ENCODE results near the gene CIB1.
A peak's percentile ranks its signal among the peaks of the same experiment; 100 is the strongest.

The CIB1 gene

GRCh38 chr15:90214553-90215196 is 19.1 kb downstream of the CIB1 start:
- DNase-seq = no peak

GRCh38 chr15:90213818-90214204 is 19.9 kb downstream of the CIB1 start:
- ATAC-seq (no peak), DNase-seq (no peak)

More at GRCh38 chr15:90214553-90215196, 19.1 kb downstream of the CIB1 start:
- no peak for ATAC-seq

GRCh38 chr15:90213122-90213817 is 20.5 kb downstream of the CIB1 start:
- ATAC-seq = peak; percentile 42
- no peak for DNase-seq

GRCh38 chr15:90212221-90213098 is 21.3 kb downstream of the CIB1 start:
- no peak for ATAC-seq
- DNase-seq = no peak

- DNase-seq (no peak), ATAC-seq (no peak)
Observed at GRCh38 chr15:90211440-90212143, 22.1 kb downstream of the CIB1 start.

- DNase-seq = no peak
- ATAC-seq = no peak
Observed at GRCh38 chr15:90211009-90211408, 22.7 kb downstream of the CIB1 start.

- ATAC-seq (no peak), DNase-seq (no peak)
Observed at GRCh38 chr15:90210593-90210992, 23.1 kb downstream of the CIB1 start.

- no peak for DNase-seq
Observed at GRCh38 chr15:90209591-90209990, 24.1 kb downstream of the CIB1 start.

GRCh38 chr15:90208356-90208755 is 25.4 kb downstream of the CIB1 start:
- ATAC-seq = no peak
- DNase-seq = no peak

More at GRCh38 chr15:90209591-90209990, 24.1 kb downstream of the CIB1 start:
- ATAC-seq = peak; percentile 44

- ATAC-seq (no peak), DNase-seq (no peak)
Observed at GRCh38 chr15:90207252-90207651, 26.5 kb downstream of the CIB1 start.

GRCh38 chr15:90205886-90206285 is 27.9 kb downstream of the CIB1 start:
- DNase-seq = no peak

GRCh38 chr15:90205050-90205848 is 28.5 kb downstream of the CIB1 start:
- no peak for DNase-seq
- ATAC-seq = no peak

More at GRCh38 chr15:90205886-90206285, 27.9 kb downstream of the CIB1 start:
- ATAC-seq = no peak

GRCh38 chr15:90203922-90204321 is 29.8 kb downstream of the CIB1 start:
- DNase-seq (no peak), ATAC-seq (no peak)

- ATAC-seq (no peak), DNase-seq (no peak)
Observed at GRCh38 chr15:90203473-90203872, 30.3 kb downstream of the CIB1 start.

- DNase-seq (no peak), ATAC-seq (no peak)
Observed at GRCh38 chr15:90202929-90203328, 30.8 kb downstream of the CIB1 start.

GRCh38 chr15:90201944-90202375 is 31.8 kb downstream of the CIB1 start:
- ATAC-seq (no peak), DNase-seq (no peak)

GRCh38 chr15:90201130-90201943 is 32.4 kb downstream of the CIB1 start, which contains the start of gene SEMA4B:
SEMA4B (plus strand) TSS chr15:90201330; CDS start chr15:90201579, 249 bp downstream.
- ATAC-seq (peak; percentile 92), DNase-seq (peak; percentile 80)

GRCh38 chr15:90200534-90201129 is 33.1 kb downstream of the CIB1 start:
- peak; percentile 42 for ATAC-seq
- DNase-seq = no peak

GRCh38 chr15:90194655-90195054 is 39.1 kb downstream of the CIB1 start:
- no peak for DNase-seq
- no peak for ATAC-seq
